ENCODE data around the gene ZKSCAN4.

The ZKSCAN4 gene

DNA sequence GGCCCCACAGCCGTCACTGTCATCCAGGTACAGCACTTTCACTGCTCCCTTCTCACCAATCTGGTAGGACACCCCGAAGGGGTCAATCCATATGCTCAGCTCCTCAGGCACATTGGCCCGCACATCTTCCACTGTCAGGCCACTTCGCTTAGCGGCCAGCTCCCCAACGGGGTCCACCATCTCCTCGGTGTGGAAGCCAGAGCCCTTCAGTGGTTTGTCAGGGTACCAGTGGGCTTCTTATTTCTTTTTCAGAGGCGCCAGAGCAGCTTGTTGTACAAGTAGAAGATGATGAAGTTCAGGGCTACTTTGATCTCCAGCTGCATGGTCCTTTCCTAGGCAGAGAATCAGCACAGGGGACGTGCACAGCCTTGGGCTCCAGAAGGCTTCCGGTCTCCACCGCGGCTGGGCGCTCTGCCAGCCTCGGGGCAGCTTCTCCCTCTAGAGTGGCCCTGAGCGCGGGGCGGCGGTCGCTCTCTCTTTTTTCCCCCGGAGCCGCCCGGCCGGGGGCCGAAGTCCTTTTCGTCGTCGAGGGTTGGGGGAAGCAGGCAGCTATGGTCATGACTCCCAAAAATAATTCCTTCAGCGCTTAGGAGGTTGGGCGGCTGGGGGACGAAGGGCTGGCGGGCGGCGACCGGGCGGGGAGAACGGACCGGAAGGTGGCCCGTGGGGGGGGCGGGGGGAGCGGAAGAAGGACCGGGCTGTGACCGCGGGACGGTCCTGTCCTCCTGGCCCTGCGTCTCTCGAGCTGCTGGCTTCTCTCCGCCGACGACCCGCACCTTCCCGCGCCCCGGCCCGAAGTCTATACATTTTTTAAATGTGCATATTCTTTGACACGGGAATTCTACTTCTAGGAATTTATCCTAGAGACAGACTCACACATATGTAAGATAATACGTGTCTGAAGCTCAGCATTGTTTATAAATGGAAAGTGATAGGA is 33.5 kb downstream of the ZKSCAN4 start:
- DNase-seq, result peak; percentile 61
- TF ChIP-seq, protein P1, sequence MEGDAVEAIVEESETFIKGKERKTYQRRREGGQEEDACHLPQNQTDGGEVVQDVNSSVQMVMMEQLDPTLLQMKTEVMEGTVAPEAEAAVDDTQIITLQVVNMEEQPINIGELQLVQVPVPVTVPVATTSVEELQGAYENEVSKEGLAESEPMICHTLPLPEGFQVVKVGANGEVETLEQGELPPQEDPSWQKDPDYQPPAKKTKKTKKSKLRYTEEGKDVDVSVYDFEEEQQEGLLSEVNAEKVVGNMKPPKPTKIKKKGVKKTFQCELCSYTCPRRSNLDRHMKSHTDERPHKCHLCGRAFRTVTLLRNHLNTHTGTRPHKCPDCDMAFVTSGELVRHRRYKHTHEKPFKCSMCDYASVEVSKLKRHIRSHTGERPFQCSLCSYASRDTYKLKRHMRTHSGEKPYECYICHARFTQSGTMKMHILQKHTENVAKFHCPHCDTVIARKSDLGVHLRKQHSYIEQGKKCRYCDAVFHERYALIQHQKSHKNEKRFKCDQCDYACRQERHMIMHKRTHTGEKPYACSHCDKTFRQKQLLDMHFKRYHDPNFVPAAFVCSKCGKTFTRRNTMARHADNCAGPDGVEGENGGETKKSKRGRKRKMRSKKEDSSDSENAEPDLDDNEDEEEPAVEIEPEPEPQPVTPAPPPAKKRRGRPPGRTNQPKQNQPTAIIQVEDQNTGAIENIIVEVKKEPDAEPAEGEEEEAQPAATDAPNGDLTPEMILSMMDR (IDR thresholded peaks at IDR 0.05), result no peak
- Mint-ChIP-seq H3K36me3 (ENCODE audit: low read depth) (no peaks in the 10 kb centered on the region), H3K27me3 (ENCODE audit: low read depth, poor library complexity) (peaks cover 94% of the 10 kb centered on the region), H3K27ac (no peak overlapping the region), H3K4me3 (peak overlapping the region; percentile 81), H3K4me1 (no peaks in the 10 kb centered on the region), H3K9me3 (peaks cover 29% of the 10 kb centered on the region)

- H3K27me3 Mint-ChIP-seq (ENCODE audit: low read depth, poor library complexity), result peaks cover 94% of the 10 kb centered on the region
- H3K36me3 Mint-ChIP-seq (ENCODE audit: low read depth), result no peaks in the 10 kb centered on the region
Measured at GRCh38 chr6:28217890-28218289, 34.2 kb downstream of the ZKSCAN4 start.

GRCh38 chr6:28215425-28215824 is 36.6 kb downstream of the ZKSCAN4 start:
- H3K4me3 Mint-ChIP-seq, result no peak overlapping the region
- DNase-seq, result no peak
- H3K36me3 Mint-ChIP-seq (ENCODE audit: low read depth), result no peaks in the 10 kb centered on the region
- TF ChIP-seq, protein P1 (IDR thresholded peaks at IDR 0.05), result no peak
- peaks cover 97% of the 10 kb centered on the region for H3K27me3 Mint-ChIP-seq (ENCODE audit: low read depth, poor library complexity)
- H3K27ac Mint-ChIP-seq, result no peak overlapping the region
- H3K9me3 Mint-ChIP-seq, result peaks cover 25% of the 10 kb centered on the region
- peaks cover 12% of the 10 kb centered on the region for H3K4me1 Mint-ChIP-seq

More at GRCh38 chr6:28217890-28218289, 34.2 kb downstream of the ZKSCAN4 start:
- H3K4me3 Mint-ChIP-seq, result peak overlapping the region; percentile 63
- DNase-seq, result no peak
- H3K9me3 Mint-ChIP-seq, result peaks cover 29% of the 10 kb centered on the region
- TF ChIP-seq, protein P1 (IDR thresholded peaks at IDR 0.05), result no peak
- H3K4me1 Mint-ChIP-seq, result no peaks in the 10 kb centered on the region
- no peak overlapping the region for H3K27ac Mint-ChIP-seq

- no peaks in the 10 kb centered on the region for H3K36me3 Mint-ChIP-seq (ENCODE audit: low read depth)
- H3K27me3 Mint-ChIP-seq (ENCODE audit: low read depth, poor library complexity), result peaks cover 100% of the 10 kb centered on the region
- TF ChIP-seq, protein P1 (IDR thresholded peaks at IDR 0.05), result no peak
- no peak overlapping the region for H3K27ac Mint-ChIP-seq
- peaks cover 18% of the 10 kb centered on the region for H3K4me1 Mint-ChIP-seq
- peaks cover 24% of the 10 kb centered on the region for H3K9me3 Mint-ChIP-seq
- DNase-seq, result no peak
- H3K4me3 Mint-ChIP-seq, result peak overlapping the region; percentile 82
Measured at GRCh38 chr6:28213213-28213523, 38.9 kb downstream of the ZKSCAN4 start.

DNA sequence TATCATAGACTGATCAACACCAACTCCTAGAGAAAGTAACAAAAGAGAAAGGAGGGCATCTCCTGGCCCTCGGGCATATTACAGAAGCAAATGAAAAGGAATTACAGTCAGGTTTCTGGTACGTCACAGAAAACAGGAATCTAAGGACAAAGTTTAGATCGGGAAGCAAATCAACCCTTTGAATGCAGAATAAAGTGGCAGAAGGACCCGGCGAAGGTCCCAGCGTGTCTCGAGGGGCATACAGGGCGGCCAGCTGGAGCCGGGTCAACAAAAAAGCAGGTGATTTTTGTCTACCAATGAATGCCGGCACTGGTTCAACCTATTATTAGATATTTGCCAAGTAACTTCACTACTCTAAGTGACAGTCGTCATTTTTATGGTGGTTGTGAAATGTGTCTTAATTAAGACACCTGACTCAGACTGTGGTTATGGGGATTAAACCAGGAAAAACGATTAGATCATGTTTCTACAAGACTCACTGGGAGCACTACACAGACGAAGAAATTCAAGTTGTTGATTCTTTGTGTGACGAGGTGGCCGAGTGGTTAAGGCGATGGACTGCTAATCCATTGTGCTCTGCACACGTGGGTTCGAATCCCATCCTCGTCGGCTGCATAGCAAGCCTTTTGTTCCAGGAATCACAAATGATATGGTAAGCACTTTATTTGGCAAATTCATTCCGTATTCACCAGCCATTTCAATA is 39.4 kb downstream of the ZKSCAN4 start:
- TF ChIP-seq, protein P1 (IDR thresholded peaks at IDR 0.05), result no peak
- Mint-ChIP-seq H3K4me1 (peaks cover 23% of the 10 kb centered on the region), H3K27ac (no peak overlapping the region), H3K36me3 (ENCODE audit: low read depth) (no peaks in the 10 kb centered on the region), H3K4me3 (peak overlapping the region; percentile 82), H3K27me3 (ENCODE audit: low read depth, poor library complexity) (peaks cover 100% of the 10 kb centered on the region), H3K9me3 (peaks cover 20% of the 10 kb centered on the region)
- peak; percentile 68 for DNase-seq

Measured in nephron progenitor cell (in vitro differentiated cells).